ENCODE measurements around the gene ROR1. TPM values are rescaled to one million over a fixed set of nuclear protein-coding genes. Genes with fewer than 3 reads are reported as not detected.

The ROR1 gene
- total RNA-seq, 1 donor from 2014 or later, result 11.0 TPM

DNA sequence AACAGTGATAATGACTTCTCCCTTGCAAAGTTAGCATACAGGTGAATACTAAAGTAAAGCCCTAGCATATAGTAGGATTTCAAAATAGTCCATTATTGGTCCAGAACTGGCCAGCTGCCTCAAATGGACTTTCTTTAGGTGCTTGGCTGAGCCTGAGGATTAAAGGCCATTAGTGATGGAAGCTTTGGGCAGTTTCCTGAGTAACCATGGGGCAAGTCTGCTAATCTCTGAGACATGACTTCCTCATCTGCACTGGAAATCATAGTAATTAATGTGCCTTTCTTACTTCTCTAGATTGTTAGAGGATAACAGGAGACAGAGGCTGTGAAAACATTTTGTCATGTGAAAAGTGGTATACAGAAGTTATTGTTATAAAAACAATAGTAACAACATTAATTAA lies 273.1 kb downstream of the ROR1 start:
- no peaks in the 10 kb centered on the region for H3K9me3 Mint-ChIP-seq
- no peak overlapping the region for H3K4me3 Mint-ChIP-seq
- no peak overlapping the region for H3K27ac Mint-ChIP-seq (ENCODE audit: unreplicated experiment)
- H3K27me3 Mint-ChIP-seq (ENCODE audit: low read depth), result no peaks in the 10 kb centered on the region
- TF ChIP-seq, protein P1, sequence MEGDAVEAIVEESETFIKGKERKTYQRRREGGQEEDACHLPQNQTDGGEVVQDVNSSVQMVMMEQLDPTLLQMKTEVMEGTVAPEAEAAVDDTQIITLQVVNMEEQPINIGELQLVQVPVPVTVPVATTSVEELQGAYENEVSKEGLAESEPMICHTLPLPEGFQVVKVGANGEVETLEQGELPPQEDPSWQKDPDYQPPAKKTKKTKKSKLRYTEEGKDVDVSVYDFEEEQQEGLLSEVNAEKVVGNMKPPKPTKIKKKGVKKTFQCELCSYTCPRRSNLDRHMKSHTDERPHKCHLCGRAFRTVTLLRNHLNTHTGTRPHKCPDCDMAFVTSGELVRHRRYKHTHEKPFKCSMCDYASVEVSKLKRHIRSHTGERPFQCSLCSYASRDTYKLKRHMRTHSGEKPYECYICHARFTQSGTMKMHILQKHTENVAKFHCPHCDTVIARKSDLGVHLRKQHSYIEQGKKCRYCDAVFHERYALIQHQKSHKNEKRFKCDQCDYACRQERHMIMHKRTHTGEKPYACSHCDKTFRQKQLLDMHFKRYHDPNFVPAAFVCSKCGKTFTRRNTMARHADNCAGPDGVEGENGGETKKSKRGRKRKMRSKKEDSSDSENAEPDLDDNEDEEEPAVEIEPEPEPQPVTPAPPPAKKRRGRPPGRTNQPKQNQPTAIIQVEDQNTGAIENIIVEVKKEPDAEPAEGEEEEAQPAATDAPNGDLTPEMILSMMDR (conservative IDR thresholded peaks at IDR 0.05), result no peak
- peaks cover 18% of the 10 kb centered on the region for H3K4me1 Mint-ChIP-seq
- H3K36me3 Mint-ChIP-seq (ENCODE audit: low read depth), result peaks cover 4% of the 10 kb centered on the region
- no peak for DNase-seq (ENCODE audit: low read depth, low spot score)

DNA sequence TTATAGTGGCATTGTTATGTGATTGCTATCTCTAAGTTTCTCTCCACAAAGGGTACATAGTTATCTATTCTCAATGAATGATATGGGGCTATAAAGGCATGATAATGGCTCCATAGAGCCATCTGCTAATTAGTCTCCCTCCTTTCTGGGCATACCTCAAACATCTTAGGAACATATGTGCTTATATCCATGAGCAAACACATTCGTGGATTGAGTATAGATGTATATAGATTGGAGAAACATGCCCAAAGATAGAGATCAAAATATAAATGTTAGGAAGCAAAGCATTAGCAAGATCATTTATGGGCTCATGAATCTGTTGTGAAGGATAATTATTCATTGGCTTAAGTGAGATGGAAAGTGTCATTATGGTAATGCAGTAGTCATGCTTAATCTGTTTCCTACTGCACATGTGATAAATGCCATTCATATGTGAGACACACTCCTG lies 273.8 kb downstream of the ROR1 start:
- Mint-ChIP-seq H3K27ac (ENCODE audit: unreplicated experiment) (no peak overlapping the region), H3K27me3 (ENCODE audit: low read depth) (no peaks in the 10 kb centered on the region), H3K9me3 (no peaks in the 10 kb centered on the region), H3K36me3 (ENCODE audit: low read depth) (peaks cover 4% of the 10 kb centered on the region), H3K4me1 (peaks cover 12% of the 10 kb centered on the region), H3K4me3 (no peak overlapping the region)
- TF ChIP-seq, protein P1 (conservative IDR thresholded peaks at IDR 0.05), result no peak
- no peak for DNase-seq (ENCODE audit: low read depth, low spot score)

DNA sequence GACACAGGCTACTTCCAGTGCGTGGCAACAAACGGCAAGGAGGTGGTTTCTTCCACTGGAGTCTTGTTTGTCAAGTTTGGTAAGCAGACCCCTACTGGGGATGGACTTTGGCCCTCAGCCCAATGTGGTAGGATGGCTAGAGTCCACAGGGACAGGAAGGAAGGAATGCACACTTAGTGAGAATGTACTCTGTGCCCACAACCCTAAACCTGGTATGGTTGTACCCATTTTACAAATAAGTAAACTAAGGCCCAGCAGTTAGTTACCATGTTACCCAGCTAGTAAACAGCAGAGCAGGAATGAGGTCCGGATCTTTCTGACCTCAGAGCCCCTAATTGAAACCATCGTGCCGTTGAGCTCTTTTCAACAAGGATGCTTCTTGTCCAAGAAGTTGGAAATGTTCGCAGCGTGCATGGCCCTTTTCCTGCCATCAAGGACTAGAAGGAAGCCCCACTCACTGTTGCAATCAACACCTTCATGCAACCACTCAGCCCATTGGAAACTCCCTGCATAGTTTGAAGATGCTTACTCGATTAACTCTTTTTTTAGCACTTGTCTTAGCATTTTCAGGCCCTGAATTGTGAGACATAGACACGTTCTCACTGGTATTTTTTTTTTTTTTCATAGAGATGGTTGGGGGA lies 276.2 kb downstream of the ROR1 start:
- DNase-seq (ENCODE audit: low read depth, low spot score), result no peak
- Mint-ChIP-seq H3K27ac (ENCODE audit: unreplicated experiment) (no peak overlapping the region), H3K9me3 (no peaks in the 10 kb centered on the region), H3K4me3 (no peak overlapping the region), H3K36me3 (ENCODE audit: low read depth) (peaks cover 4% of the 10 kb centered on the region), H3K27me3 (ENCODE audit: low read depth) (no peaks in the 10 kb centered on the region), H3K4me1 (no peaks in the 10 kb centered on the region)
- TF ChIP-seq, protein P1 (conservative IDR thresholded peaks at IDR 0.05), result no peak

DNA sequence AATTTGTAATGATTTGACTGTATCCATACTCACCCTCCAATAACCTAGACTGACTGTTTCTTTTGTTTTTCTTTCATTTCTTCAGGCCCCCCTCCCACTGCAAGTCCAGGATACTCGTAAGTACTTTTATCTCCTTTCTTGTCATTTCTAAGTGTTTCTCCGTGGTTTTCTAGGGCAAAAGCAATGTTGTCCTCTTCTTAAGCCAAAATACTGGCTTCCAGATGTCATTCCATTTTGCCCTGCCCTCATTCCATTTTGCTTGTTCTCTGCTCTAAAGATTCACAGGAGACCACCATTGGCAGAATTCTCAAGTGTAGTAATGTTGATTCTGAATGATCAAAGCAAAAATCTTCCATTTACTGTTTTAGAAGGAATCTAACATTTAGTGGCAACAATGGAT lies 276.8 kb downstream of the ROR1 start:
- Mint-ChIP-seq H3K9me3 (no peaks in the 10 kb centered on the region), H3K4me3 (no peak overlapping the region), H3K27me3 (ENCODE audit: low read depth) (no peaks in the 10 kb centered on the region), H3K4me1 (no peaks in the 10 kb centered on the region), H3K27ac (ENCODE audit: unreplicated experiment) (no peak overlapping the region), H3K36me3 (ENCODE audit: low read depth) (peaks cover 6% of the 10 kb centered on the region)
- TF ChIP-seq, protein P1 (conservative IDR thresholded peaks at IDR 0.05), result no peak
- no peak for DNase-seq (ENCODE audit: low read depth, low spot score)

DNA sequence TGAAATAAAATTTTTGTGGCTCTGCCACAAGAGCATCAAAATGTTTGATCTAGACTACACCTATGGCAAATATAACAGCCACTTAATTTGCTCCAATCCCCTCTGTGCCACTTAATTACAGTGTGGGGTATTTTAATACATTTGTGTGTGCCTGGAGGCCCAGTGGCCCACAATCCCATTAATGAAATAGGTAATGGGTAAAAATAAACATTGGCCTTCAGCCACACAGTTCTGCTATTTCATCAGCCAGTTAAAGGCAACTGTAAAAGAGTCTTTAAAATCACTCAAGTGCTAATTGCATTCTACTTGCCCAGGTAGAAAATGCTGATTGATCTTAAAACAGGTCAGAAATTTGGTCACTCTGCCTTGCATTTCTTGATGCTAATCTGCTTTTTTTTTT lies 278.0 kb downstream of the ROR1 start:
- Mint-ChIP-seq H3K4me1 (no peaks in the 10 kb centered on the region), H3K27ac (ENCODE audit: unreplicated experiment) (no peak overlapping the region), H3K4me3 (no peak overlapping the region), H3K27me3 (ENCODE audit: low read depth) (no peaks in the 10 kb centered on the region), H3K9me3 (no peaks in the 10 kb centered on the region), H3K36me3 (ENCODE audit: low read depth) (peaks cover 6% of the 10 kb centered on the region)
- no peak for DNase-seq (ENCODE audit: low read depth, low spot score)
- TF ChIP-seq, protein P1 (conservative IDR thresholded peaks at IDR 0.05), result no peak

Data from neural crest cell (in vitro differentiated cells).